Esophagus muscularis mucosa (tissue), 4 donors: ENCODE results near the gene EGFL8. TPM values are rescaled to one million over a fixed set of nuclear protein-coding genes. Genes with fewer than 3 reads are reported as not detected.

Experiments
- DNase-seq: peaks from one replicate; pipeline ENCODE4 v3.0.0-alpha.2; 2017; ENCODE audit errors: extremely low spot score
- H3K27ac ChIP-seq, 4 donors: fragments of 200-600 bp; sonication (generic); replicated peaks in 1 of 4; 1 replicate in 3 of 4; 2 replicates in 1 of 4; pipeline ENCODE4 v1.5.1; 2016 to 2019; ENCODE audit warnings: mild to moderate bottlenecking in 1 of 4
- H3K27me3 ChIP-seq, 4 donors: fragments of 200-600 bp; sonication (generic); one replicate each; pipeline versions ENCODE4 v1.5.1 to v1.6.0; 2016 to 2019
- H3K36me3 ChIP-seq, 4 donors: fragments of 200-600 bp; sonication (generic); one replicate each; pipeline ENCODE4 v1.5.1; 2016 to 2019
- H3K4me1 ChIP-seq, 4 donors: fragments of 200-600 bp; sonication (generic); one replicate each; pipeline ENCODE4 v1.5.1; 2016 to 2019
- H3K4me3 ChIP-seq, 4 donors: fragments of 200-600 bp; sonication (generic); 1 replicate in 2 of 4; 2 replicates in 2 of 4; pipeline ENCODE4 v1.5.1; 2016 to 2019; ENCODE audit warnings: mild to moderate bottlenecking in 4 of 4, moderate library complexity in 1 of 4
- H3K9me3 ChIP-seq, 4 donors: fragments of 200-600 bp; sonication (generic); 1 replicate in 3 of 4; 2 replicates in 1 of 4; pipeline ENCODE4 v1.5.1; 2016 to 2019
- EP300 ChIP-seq: sonication (generic); formaldehyde crosslinking; IDR thresholded peaks from one replicate; pipeline ENCODE4 v1.6.1; 2017; ENCODE audit warnings: antibody characterized with exemption
- POLR2AphosphoS5 ChIP-seq, 2 donors: sonication (generic); formaldehyde crosslinking; IDR thresholded peaks; one replicate each; pipeline ENCODE4 v1.6.1; 2017; ENCODE audit warnings: antibody characterized with exemption in 2 of 2
- WGBS: methylation state at CpG from one replicate; pipeline ENCODE4 v1.1.5; 2018; 5-methylcytosine and 5-hydroxymethylcytosine counted together
- intact Hi-C: fragments of 100-400 bp; cut with DNase I; formaldehyde crosslinking; loops from one replicate; pipeline ENCODE4 v1.15.1; 2023
- small RNA-seq, 3 donors: library from RNA; depleted of rRNA; stranded (forward); fragments of <200 nt; gene quantifications; one replicate each; pipeline ENCODE3, GENCODE V24; 2016
- total RNA-seq, 4 donors: library from RNA; depleted of rRNA; stranded (reverse); fragments of >200 nt; gene quantifications; one replicate each; pipeline versions ENCODE4 v1.1.0 to v1.2.1, GENCODE V29; 2016
- TF ChIP-seq, protein P1 (sequence below), 3 experiments: fragments of 200-600 bp in 2 of 3; fragments of 450-650 bp in 1 of 3; sonication (generic) in 2 of 3; IDR thresholded peaks; one replicate each; pipeline ENCODE4 v1.5.1; 2017 to 2019; ENCODE audit warnings: antibody characterized with exemption in 3 of 3, mild to moderate bottlenecking in 2 of 3, moderate library complexity in 1 of 3

The EGFL8 gene
- total RNA-seq, 4 donors from 2014 or later, result 8.1 to 20.7 (median 13.9) TPM

DNA sequence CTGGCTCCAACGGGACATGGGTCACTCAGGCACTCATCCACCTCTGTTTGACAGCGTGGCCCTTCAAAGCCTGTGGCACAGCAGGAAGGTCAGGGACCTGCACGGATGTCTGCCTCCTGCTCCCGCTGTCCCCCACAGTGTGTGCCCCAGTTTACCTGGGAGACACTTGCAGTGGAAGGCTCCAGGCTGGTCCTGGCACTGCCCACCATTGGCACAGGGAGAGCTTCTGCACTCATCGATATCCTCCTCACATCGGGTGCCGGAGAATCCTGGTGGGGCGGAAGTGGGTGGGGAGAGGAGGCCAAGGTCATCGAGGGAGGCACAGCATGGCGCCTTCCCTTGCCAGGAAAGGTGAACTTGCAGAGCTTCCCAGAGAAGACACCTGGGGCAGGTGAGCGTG, 52.6 kb downstream of the EGFL8 start:
- Histone ChIP-seq H3K9me3 (no peaks in the 10 kb centered on the region), H3K36me3 (peaks cover 0 to 86% (median 0%) of the 10 kb centered on the region in 4 donors), H3K27me3 (no peaks in the 10 kb centered on the region), H3K4me3 (no peak overlapping the region), H3K27ac (no peak overlapping the region), H3K4me1 (no peaks in the 10 kb centered on the region)
- WGBS, result 92% methylated on average over 8 of the region's 11 CpGs
- DNase-seq, result no peak
- intact Hi-C loops, result no loop called here
- TF ChIP-seq EP300 (no peak), POLR2AphosphoS5 (IDR thresholded peaks at IDR 0.05) (no peak)
- TF ChIP-seq, protein P1, sequence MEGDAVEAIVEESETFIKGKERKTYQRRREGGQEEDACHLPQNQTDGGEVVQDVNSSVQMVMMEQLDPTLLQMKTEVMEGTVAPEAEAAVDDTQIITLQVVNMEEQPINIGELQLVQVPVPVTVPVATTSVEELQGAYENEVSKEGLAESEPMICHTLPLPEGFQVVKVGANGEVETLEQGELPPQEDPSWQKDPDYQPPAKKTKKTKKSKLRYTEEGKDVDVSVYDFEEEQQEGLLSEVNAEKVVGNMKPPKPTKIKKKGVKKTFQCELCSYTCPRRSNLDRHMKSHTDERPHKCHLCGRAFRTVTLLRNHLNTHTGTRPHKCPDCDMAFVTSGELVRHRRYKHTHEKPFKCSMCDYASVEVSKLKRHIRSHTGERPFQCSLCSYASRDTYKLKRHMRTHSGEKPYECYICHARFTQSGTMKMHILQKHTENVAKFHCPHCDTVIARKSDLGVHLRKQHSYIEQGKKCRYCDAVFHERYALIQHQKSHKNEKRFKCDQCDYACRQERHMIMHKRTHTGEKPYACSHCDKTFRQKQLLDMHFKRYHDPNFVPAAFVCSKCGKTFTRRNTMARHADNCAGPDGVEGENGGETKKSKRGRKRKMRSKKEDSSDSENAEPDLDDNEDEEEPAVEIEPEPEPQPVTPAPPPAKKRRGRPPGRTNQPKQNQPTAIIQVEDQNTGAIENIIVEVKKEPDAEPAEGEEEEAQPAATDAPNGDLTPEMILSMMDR (IDR thresholded peaks at IDR 0.05), result no peak

Small RNA genes within 50 kb of the gene (small RNA-seq; reads per million reads assigned to genes)
- 0 reads per million in 3 donors for gene AL662884.1
- 0 reads per million in 3 donors for gene MIR6833

Other genes starting within 250 kb of the EGFL8 start
- 10 to 100 TPM in 3 of 4 donors, 1 to 10 TPM in 1; 10.0 to 15.4 (median 12.6) TPM for gene C2, start 236.9 kb upstream of the EGFL8 start, total RNA-seq
- 10 to 100 TPM; 11.6 to 28.7 (median 12.7) TPM for gene CFB, start 218.5 kb upstream of the EGFL8 start, total RNA-seq
- gene NELFE, start 205.6 kb upstream of the EGFL8 start, total RNA-seq, result 10 to 100 TPM; 79.3 to 81.7 (median 81.1) TPM
- gene SKIC2, start 205.4 kb upstream of the EGFL8 start, total RNA-seq, result 10 to 100 TPM; 23.3 to 33.2 (median 28.5) TPM
- gene DXO, start 192.5 kb upstream of the EGFL8 start, total RNA-seq, result 10 to 100 TPM; 12.9 to 18.4 (median 15.9) TPM
- 100 to 1,000 TPM in 2 of 4 donors, 10 to 100 TPM in 2; 31.6 to 187 (median 98.2) TPM for gene C4A, start 182.5 kb upstream of the EGFL8 start, total RNA-seq
- gene C4B, start 149.8 kb upstream of the EGFL8 start, total RNA-seq, result 100 to 1,000 TPM in 1 of 4 donors, 10 to 100 TPM in 3; 45.3 to 203 (median 75.8) TPM
- 1 to 10 TPM in 3 of 4 donors, under 1 TPM in 1; 0.33 to 3.7 (median 1.9) TPM for gene CYP21A2, start 126.2 kb upstream of the EGFL8 start, total RNA-seq
- 100 to 1,000 TPM; 223 to 525 (median 326) TPM for gene TNXB, start 55.3 kb upstream of the EGFL8 start, total RNA-seq
- gene ATF6B, start 36.3 kb upstream of the EGFL8 start, total RNA-seq, result 10 to 100 TPM; 17.7 to 37.4 (median 27.2) TPM
- 1 to 10 TPM; 2.7 to 6.3 (median 3.9) TPM for gene FKBPL, start 34.3 kb upstream of the EGFL8 start, total RNA-seq
- 1 to 10 TPM; 2.7 to 4.4 (median 4.0) TPM for gene PRRT1, start 12.7 kb upstream of the EGFL8 start, total RNA-seq
- gene PPT2, start 10.5 kb upstream of the EGFL8 start, total RNA-seq, result 10 to 100 TPM; 14.9 to 31.4 (median 20.8) TPM
- 10 to 100 TPM; 52.7 to 76.7 (median 68.9) TPM for gene AGPAT1, start 11.5 kb downstream of the EGFL8 start, total RNA-seq
- gene RNF5, start 13.8 kb downstream of the EGFL8 start, total RNA-seq, result 10 to 100 TPM; 76.2 to 91.4 (median 88.5) TPM
- 1 to 10 TPM in 3 of 4 donors, under 1 TPM in 1; 0.83 to 5.9 (median 3.8) TPM for gene AGER, start 19.7 kb downstream of the EGFL8 start, total RNA-seq
- gene PBX2, start 25.6 kb downstream of the EGFL8 start, total RNA-seq, result 10 to 100 TPM; 43.6 to 95.9 (median 59.3) TPM
- gene GPSM3, start 28.0 kb downstream of the EGFL8 start, total RNA-seq, result 10 to 100 TPM in 1 of 4 donors, 1 to 10 TPM in 3; 5.7 to 17.4 (median 8.6) TPM
- 10 to 100 TPM; 16.6 to 30.6 (median 19.8) TPM for gene NOTCH4, start 59.5 kb downstream of the EGFL8 start, total RNA-seq
- gene TSBP1, start 207.3 kb downstream of the EGFL8 start, total RNA-seq, result not detected
- gene BTNL2, start 242.6 kb downstream of the EGFL8 start, total RNA-seq, result not detected